Neural progenitor cell (in vitro differentiated cells): ENCODE results near the gene GNAI1. TPM values are rescaled to one million over a fixed set of nuclear protein-coding genes. Genes with fewer than 3 reads are reported as not detected.

ENCODE experiments used
- DNase-seq: peaks from one replicate; pipeline ENCODE4 v3.0.0-alpha.2; 2016; ENCODE audit warnings: low spot score
- H2AFZ ChIP-seq: fragments of 200-600 bp; sonication (generic); replicated peaks from 2 replicates; pipeline ENCODE4 v1.6.1; 2016; ENCODE audit warnings: antibody characterized with exemption
- H3F3A ChIP-seq: fragments of 200-600 bp; sonication (generic); 2 replicates; pipeline ENCODE4 v1.6.1; 2016; ENCODE audit warnings: antibody characterized with exemption, low read depth
- H3K27ac ChIP-seq: fragments of 200-600 bp; sonication (generic); 2 replicates; pipeline ENCODE4 v1.5.1; 2016; ENCODE audit warnings: mild to moderate bottlenecking
- H3K27me3 ChIP-seq: fragments of 200-600 bp; sonication (generic); 2 replicates; pipeline ENCODE4 v1.6.1; 2016; ENCODE audit warnings: mild to moderate bottlenecking, moderate library complexity
- H3K36me3 ChIP-seq: fragments of 200-600 bp; sonication (generic); 2 replicates; pipeline ENCODE4 v1.5.1; 2016
- H3K4me1 ChIP-seq: fragments of 200-600 bp; sonication (generic); 2 replicates; pipeline ENCODE4 v1.6.1; 2016; ENCODE audit warnings: mixed run types
- H3K4me2 ChIP-seq: fragments of 200-600 bp; sonication (generic); 2 replicates; pipeline ENCODE4 v1.6.1; 2016
- H3K4me3 ChIP-seq: fragments of 200-600 bp; sonication (generic); 2 replicates; pipeline ENCODE4 v1.5.1; 2016
- H3K79me2 ChIP-seq: fragments of 200-600 bp; sonication (generic); 2 replicates; pipeline ENCODE4 v1.6.1; 2016; ENCODE audit warnings: low read depth
- H3K9ac ChIP-seq: fragments of 200-600 bp; sonication (generic); 2 replicates; pipeline ENCODE4 v1.6.1; 2016
- H3K9me3 ChIP-seq: fragments of 200-600 bp; sonication (generic); 2 replicates; pipeline ENCODE4 v1.5.1; 2016; ENCODE audit warnings: low read depth
- H4K20me1 ChIP-seq: fragments of 200-600 bp; sonication (generic); 2 replicates; pipeline ENCODE4 v1.6.1; 2016; ENCODE audit warnings: low read depth
- H3K27ac Mint-ChIP-seq: 3 replicates; pipeline ENCODE4 v1.8.0; 2021; ENCODE audit warnings: mixed read lengths
- H3K27me3 Mint-ChIP-seq: 2 replicates; pipeline ENCODE4 v1.8.0; 2022; ENCODE audit warnings: low read depth, mild to moderate bottlenecking, inconsistent platforms, moderate library complexity, mixed read lengths; ENCODE audit not compliant: insufficient read depth
- H3K36me3 Mint-ChIP-seq: 3 replicates; pipeline ENCODE4 v1.8.0; 2021; ENCODE audit warnings: mixed read lengths
- H3K4me1 Mint-ChIP-seq: 3 replicates; pipeline ENCODE4 v1.8.0; 2021; ENCODE audit warnings: mixed read lengths
- H3K4me3 Mint-ChIP-seq: 3 replicates; pipeline ENCODE4 v1.8.0; 2021; ENCODE audit warnings: mild to moderate bottlenecking, moderate library complexity, mixed read lengths
- H3K9me3 Mint-ChIP-seq: 3 replicates; pipeline ENCODE4 v1.8.0; 2020; ENCODE audit warnings: mixed read lengths
- CTCF ChIP-seq: fragments of 200-600 bp; sonication (generic); IDR thresholded peaks from 2 replicates; pipeline ENCODE4 v1.5.1; 2017; ENCODE audit warnings: antibody characterized with exemption, mild to moderate bottlenecking
- EZH2 ChIP-seq: fragments of 200-600 bp; sonication (generic); IDR thresholded peaks from 2 replicates; pipeline ENCODE4 v1.6.1; 2017; ENCODE audit warnings: antibody characterized with exemption, mild to moderate bottlenecking, moderate library complexity
- EZH2phosphoT487 ChIP-seq: fragments of 200-600 bp; sonication (generic); IDR thresholded peaks from 2 replicates; pipeline ENCODE4 v1.6.1; 2017; ENCODE audit warnings: antibody characterized with exemption
- total RNA-seq: library from RNA; depleted of rRNA; stranded (reverse); fragments of >200 nt; gene quantifications from 2 replicates; pipeline ENCODE4 v1.2.3, GENCODE V29; 2015; ENCODE audit warnings: low replicate concordance

Gene GNAI1
- total RNA-seq, 1 donor from 2014 or later: 91.3 TPM

GRCh38 chr7:80182630-80183276 lies 48.1 kb downstream of the GNAI1 start:
- Histone ChIP-seq H3K36me3 (no peaks in the 10 kb centered on the region), H3K9ac (no peak overlapping the region), H3K4me3 (no peak overlapping the region), H3F3A (no peaks in the 10 kb centered on the region), H2AFZ (no peak overlapping the region), H3K4me2 (no peak overlapping the region), H3K27me3 (no peaks in the 10 kb centered on the region), H3K27ac (no peak overlapping the region), H3K4me1 (peaks cover 46% of the 10 kb centered on the region), H3K79me2 (peaks cover 100% of the 10 kb centered on the region), H3K9me3 (no peaks in the 10 kb centered on the region), H4K20me1 (peaks cover 78% of the 10 kb centered on the region)
- TF ChIP-seq EZH2 (no peak), EZH2phosphoT487 (no peak), CTCF (no peak)
- H3K4me3 Mint-ChIP-seq: no peak overlapping the region
- H3K36me3 Mint-ChIP-seq: peaks cover 23% of the 10 kb centered on the region
- DNase-seq: no peak
- peaks cover 2% of the 10 kb centered on the region for H3K27me3 Mint-ChIP-seq
- H3K4me1 Mint-ChIP-seq: peaks cover 18% of the 10 kb centered on the region
- peaks cover 20% of the 10 kb centered on the region for H3K9me3 Mint-ChIP-seq
- H3K27ac Mint-ChIP-seq: no peak overlapping the region

GRCh38 chr7:80183351-80183750 lies 48.7 kb downstream of the GNAI1 start:
- no peak overlapping the region for H2AFZ ChIP-seq
- no peaks in the 10 kb centered on the region for H3K36me3 ChIP-seq
- peaks cover 2% of the 10 kb centered on the region for H3K27me3 Mint-ChIP-seq
- DNase-seq: no peak
- no peak overlapping the region for H3K9ac ChIP-seq
- peaks cover 19% of the 10 kb centered on the region for H3K4me1 Mint-ChIP-seq
- peaks cover 19% of the 10 kb centered on the region for H3K36me3 Mint-ChIP-seq
- peaks cover 47% of the 10 kb centered on the region for H3K4me1 ChIP-seq
- no peak overlapping the region for H3K27ac Mint-ChIP-seq
- H3K79me2 ChIP-seq: peaks cover 100% of the 10 kb centered on the region
- TF ChIP-seq EZH2phosphoT487 (no peak), EZH2 (no peak), CTCF (no peak)
- H3K4me3 ChIP-seq: no peak overlapping the region
- H3K9me3 Mint-ChIP-seq: peaks cover 17% of the 10 kb centered on the region
- H3K27me3 ChIP-seq: no peaks in the 10 kb centered on the region
- H4K20me1 ChIP-seq: peaks cover 82% of the 10 kb centered on the region
- H3K4me3 Mint-ChIP-seq: no peak overlapping the region
- no peaks in the 10 kb centered on the region for H3K9me3 ChIP-seq
- H3K4me2 ChIP-seq: no peak overlapping the region
- no peaks in the 10 kb centered on the region for H3F3A ChIP-seq
- H3K27ac ChIP-seq: no peak overlapping the region

- Mint-ChIP-seq H3K9me3 (peaks cover 17% of the 10 kb centered on the region), H3K36me3 (peaks cover 22% of the 10 kb centered on the region), H3K4me1 (peaks cover 19% of the 10 kb centered on the region), H3K27ac (no peak overlapping the region), H3K4me3 (no peak overlapping the region), H3K27me3 (peaks cover 2% of the 10 kb centered on the region)
- Histone ChIP-seq H3F3A (no peaks in the 10 kb centered on the region), H3K9me3 (no peaks in the 10 kb centered on the region), H3K4me1 (peaks cover 47% of the 10 kb centered on the region), H3K4me2 (no peak overlapping the region), H3K79me2 (peaks cover 99% of the 10 kb centered on the region), H3K36me3 (no peaks in the 10 kb centered on the region), H3K9ac (no peak overlapping the region), H2AFZ (no peak overlapping the region), H3K4me3 (no peak overlapping the region), H3K27ac (no peak overlapping the region), H4K20me1 (peaks cover 78% of the 10 kb centered on the region), H3K27me3 (no peaks in the 10 kb centered on the region)
- TF ChIP-seq EZH2phosphoT487 (no peak), EZH2 (no peak), CTCF (no peak)
- no peak for DNase-seq
Measured at GRCh38 chr7:80183900-80184685, 49.5 kb downstream of the GNAI1 start.
